Measurements from ENCODE around the gene LHFPL6. TPM values are rescaled to one million over a fixed set of nuclear protein-coding genes. Genes with fewer than 3 reads are reported as not detected.

Gene LHFPL6
- total and polyA plus RNA-seq, 9 of the 15 experiments (the other 6 are each of a cell fraction or from before 2014, with no cell fraction given) = 0.18 TPM; not detected in 8

DNA sequence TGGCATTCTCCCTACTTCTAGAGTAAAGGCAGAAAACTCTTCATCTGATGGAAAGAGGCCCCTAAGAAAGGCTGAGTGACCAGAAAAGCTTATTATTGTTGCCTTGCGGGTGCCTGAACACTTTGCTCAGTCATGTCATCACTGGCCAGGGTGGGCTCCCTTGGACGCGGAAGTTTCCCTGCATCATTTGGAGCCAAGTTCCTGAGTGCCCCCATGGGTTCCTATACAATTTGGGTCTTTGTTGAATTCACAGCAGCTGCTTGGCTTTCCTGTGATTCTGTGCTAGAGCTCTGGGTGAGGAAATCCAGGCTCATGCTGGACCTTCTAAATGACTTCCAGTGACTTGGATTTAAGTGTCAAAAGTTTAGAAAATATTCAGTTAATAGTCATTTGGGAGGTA is 232.9 kb downstream of the LHFPL6 start (continued):
- no peak for TF ChIP-seq CXXC5 (CRISPR knock-in tag; IDR thresholded peaks at IDR 0.05)

DNA sequence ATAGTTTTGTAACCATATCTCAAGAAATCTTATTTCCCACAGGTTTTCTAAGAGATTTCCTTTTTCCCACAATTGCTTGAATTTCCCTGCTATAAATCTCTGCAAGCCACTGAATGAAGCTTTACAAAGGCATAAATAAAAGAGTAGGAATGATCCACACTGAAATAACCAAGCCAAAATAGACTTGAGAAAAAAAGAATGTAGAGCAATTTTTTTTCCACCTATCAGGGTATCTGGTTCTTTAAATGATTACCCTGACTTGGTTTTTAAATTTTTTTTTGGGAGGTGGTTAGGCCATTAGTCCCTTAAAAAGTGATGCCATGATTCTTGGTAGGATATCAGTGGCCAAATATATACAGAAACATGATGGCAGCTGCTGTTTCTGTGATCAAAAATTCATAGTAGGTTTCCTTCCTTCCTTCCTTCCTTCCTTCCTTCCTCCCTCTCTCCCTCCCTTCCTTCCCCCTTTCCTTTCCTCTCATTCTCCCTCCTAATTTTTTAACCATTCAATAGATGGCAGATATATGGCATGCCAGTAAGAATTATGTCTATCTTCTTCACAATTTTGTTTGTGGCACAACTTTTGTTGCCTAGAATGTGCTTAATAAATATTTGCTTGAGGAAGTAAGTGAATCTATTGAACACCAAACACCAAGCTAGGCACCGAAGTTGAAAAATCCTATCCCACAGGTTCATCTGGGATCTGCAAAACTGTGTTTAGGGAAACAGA is 233.7 kb downstream of the LHFPL6 start:
- Histone ChIP-seq H3K9me3 (replicated peaks; ENCODE audit: control insufficient read depth, insufficient read depth, low read depth, low read length) (no peaks in the 10 kb centered on the region), H3K9me1 (ENCODE audit: control insufficient read depth, insufficient read depth, low read length) (no peaks in the 10 kb centered on the region), H3K27me3 (ENCODE audit: control insufficient read depth in 2 of 2, insufficient read depth in 2 of 2, low read length in 2 of 2) (no peaks in the 10 kb centered on the region), H2AFZ (ENCODE audit: low read depth, low read length) (no peak overlapping the region), H3K9ac (ENCODE audit: insufficient read depth in 1 of 2, low read depth in 2 of 2, low read length in 2 of 2) (no peak overlapping the region), H3K4me2 (ENCODE audit: insufficient read depth, low read length) (no peak overlapping the region), H3K27ac (ENCODE audit: extremely low read depth, low read depth, low read length) (no peak overlapping the region), H3K4me1 (replicated peaks in 1 of 2; ENCODE audit: control insufficient read depth in 2 of 2, insufficient read depth in 2 of 2, low read length in 2 of 2) (no peaks in the 10 kb centered on the region), H3K79me2 (ENCODE audit: control insufficient read depth, insufficient read depth, low read length) (no peaks in the 10 kb centered on the region), H4K20me1 (replicated peaks; ENCODE audit: control insufficient read depth, insufficient read depth, low read length) (no peaks in the 10 kb centered on the region), H3K4me3 (no peak overlapping the region), H3K36me3 (ENCODE audit: control insufficient read depth, insufficient read depth, low read length) (no peaks in the 10 kb centered on the region)
- CTCF ChIA-PET (ENCODE audit: low intra/inter-chr PET ratio) = no interaction called here
- FAIRE-seq = no peak
- in situ Hi-C loops (cut with MboI) (no loop called here), intact Hi-C loops (cut with micrococcal nuclease) (no loop called here)
- POLR2A ChIA-PET = no interaction called here
- BruUV-seq (replicated peaks) = no TSS peak
- ATAC-seq = no peak
- WGBS (ENCODE audit: insufficient coverage, low coverage, missing lambda C conversion rate) = 0% methylated on average over 1 of the region's 1 CpG
- no peak for DNase-seq (ENCODE audit: extremely low read depth in 1 of 4, low spot score in 3 of 4)
- no peak for TF ChIP-seq RBM14 (IDR thresholded peaks at IDR 0.05; ENCODE audit: borderline replicate concordance, insufficient read depth, low read depth, low read length)
- no peak for TF ChIP-seq CBX5 (IDR thresholded peaks at IDR 0.05; ENCODE audit: borderline replicate concordance, low read depth)
- no peak for TF ChIP-seq ZNF561 (CRISPR knock-in tag; conservative IDR thresholded peaks at IDR 0.05)
- TF ChIP-seq, protein P1, sequence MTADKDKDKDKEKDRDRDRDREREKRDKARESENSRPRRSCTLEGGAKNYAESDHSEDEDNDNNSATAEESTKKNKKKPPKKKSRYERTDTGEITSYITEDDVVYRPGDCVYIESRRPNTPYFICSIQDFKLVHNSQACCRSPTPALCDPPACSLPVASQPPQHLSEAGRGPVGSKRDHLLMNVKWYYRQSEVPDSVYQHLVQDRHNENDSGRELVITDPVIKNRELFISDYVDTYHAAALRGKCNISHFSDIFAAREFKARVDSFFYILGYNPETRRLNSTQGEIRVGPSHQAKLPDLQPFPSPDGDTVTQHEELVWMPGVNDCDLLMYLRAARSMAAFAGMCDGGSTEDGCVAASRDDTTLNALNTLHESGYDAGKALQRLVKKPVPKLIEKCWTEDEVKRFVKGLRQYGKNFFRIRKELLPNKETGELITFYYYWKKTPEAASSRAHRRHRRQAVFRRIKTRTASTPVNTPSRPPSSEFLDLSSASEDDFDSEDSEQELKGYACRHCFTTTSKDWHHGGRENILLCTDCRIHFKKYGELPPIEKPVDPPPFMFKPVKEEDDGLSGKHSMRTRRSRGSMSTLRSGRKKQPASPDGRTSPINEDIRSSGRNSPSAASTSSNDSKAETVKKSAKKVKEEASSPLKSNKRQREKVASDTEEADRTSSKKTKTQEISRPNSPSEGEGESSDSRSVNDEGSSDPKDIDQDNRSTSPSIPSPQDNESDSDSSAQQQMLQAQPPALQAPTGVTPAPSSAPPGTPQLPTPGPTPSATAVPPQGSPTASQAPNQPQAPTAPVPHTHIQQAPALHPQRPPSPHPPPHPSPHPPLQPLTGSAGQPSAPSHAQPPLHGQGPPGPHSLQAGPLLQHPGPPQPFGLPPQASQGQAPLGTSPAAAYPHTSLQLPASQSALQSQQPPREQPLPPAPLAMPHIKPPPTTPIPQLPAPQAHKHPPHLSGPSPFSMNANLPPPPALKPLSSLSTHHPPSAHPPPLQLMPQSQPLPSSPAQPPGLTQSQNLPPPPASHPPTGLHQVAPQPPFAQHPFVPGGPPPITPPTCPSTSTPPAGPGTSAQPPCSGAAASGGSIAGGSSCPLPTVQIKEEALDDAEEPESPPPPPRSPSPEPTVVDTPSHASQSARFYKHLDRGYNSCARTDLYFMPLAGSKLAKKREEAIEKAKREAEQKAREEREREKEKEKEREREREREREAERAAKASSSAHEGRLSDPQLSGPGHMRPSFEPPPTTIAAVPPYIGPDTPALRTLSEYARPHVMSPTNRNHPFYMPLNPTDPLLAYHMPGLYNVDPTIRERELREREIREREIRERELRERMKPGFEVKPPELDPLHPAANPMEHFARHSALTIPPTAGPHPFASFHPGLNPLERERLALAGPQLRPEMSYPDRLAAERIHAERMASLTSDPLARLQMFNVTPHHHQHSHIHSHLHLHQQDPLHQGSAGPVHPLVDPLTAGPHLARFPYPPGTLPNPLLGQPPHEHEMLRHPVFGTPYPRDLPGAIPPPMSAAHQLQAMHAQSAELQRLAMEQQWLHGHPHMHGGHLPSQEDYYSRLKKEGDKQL (CRISPR knock-in tag; IDR thresholded peaks at IDR 0.05; ENCODE audit: borderline replicate concordance) = no peak
- no peak for TF ChIP-seq RBM25 (IDR thresholded peaks at IDR 0.05; ENCODE audit: low read depth, low read length, severe bottlenecking)
- TF ChIP-seq NFYB (IDR thresholded peaks at IDR 0.05; ENCODE audit: extremely low read depth, insufficient read length) = no peak
- TF ChIP-seq, protein P2, sequence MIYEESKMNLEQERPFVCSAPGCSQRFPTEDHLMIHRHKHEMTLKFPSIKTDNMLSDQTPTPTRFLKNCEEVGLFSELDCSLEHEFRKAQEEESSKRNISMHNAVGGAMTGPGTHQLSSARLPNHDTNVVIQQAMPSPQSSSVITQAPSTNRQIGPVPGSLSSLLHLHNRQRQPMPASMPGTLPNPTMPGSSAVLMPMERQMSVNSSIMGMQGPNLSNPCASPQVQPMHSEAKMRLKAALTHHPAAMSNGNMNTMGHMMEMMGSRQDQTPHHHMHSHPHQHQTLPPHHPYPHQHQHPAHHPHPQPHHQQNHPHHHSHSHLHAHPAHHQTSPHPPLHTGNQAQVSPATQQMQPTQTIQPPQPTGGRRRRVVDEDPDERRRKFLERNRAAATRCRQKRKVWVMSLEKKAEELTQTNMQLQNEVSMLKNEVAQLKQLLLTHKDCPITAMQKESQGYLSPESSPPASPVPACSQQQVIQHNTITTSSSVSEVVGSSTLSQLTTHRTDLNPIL (CRISPR knock-in tag; IDR thresholded peaks at IDR 0.05) = no peak
- TF ChIP-seq, protein P3, sequence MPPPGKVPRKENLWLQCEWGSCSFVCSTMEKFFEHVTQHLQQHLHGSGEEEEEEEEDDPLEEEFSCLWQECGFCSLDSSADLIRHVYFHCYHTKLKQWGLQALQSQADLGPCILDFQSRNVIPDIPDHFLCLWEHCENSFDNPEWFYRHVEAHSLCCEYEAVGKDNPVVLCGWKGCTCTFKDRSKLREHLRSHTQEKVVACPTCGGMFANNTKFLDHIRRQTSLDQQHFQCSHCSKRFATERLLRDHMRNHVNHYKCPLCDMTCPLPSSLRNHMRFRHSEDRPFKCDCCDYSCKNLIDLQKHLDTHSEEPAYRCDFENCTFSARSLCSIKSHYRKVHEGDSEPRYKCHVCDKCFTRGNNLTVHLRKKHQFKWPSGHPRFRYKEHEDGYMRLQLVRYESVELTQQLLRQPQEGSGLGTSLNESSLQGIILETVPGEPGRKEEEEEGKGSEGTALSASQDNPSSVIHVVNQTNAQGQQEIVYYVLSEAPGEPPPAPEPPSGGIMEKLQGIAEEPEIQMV (tag; conservative IDR thresholded peaks at IDR 0.05; ENCODE audit: low read depth) = no peak
- TF ChIP-seq, protein P4, sequence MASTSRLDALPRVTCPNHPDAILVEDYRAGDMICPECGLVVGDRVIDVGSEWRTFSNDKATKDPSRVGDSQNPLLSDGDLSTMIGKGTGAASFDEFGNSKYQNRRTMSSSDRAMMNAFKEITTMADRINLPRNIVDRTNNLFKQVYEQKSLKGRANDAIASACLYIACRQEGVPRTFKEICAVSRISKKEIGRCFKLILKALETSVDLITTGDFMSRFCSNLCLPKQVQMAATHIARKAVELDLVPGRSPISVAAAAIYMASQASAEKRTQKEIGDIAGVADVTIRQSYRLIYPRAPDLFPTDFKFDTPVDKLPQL (IDR thresholded peaks at IDR 0.05; ENCODE audit: extremely low read depth, insufficient read length) = no peak
